ENCODE results near the gene P2RX1. TPM values are rescaled to one million over a fixed set of nuclear protein-coding genes. Genes with fewer than 3 reads are reported as not detected.

The P2RX1 gene
- total and polyA plus RNA-seq, 2 donors (not counting 1 experiment from before 2014, with no cell fraction given): 25.7 to 84.7 TPM

Other genes starting within 250 kb of the P2RX1 start
- gene TAX1BP3, start 247.9 kb downstream of the P2RX1 start, total RNA-seq: 17.1 and 17.7 TPM in 2 replicates
- 14.6 and 22.1 TPM in 2 replicates for gene TAX1BP3, start 247.9 kb downstream of the P2RX1 start, polyA plus RNA-seq
- 23.4 and 26.6 TPM in 2 replicates for gene EMC6, start 247.7 kb downstream of the P2RX1 start, total RNA-seq
- 16.6 and 21.1 TPM in 2 replicates for gene EMC6, start 247.7 kb downstream of the P2RX1 start, polyA plus RNA-seq
- 405 and 410 TPM in 2 replicates for gene P2RX5, start 220.3 kb downstream of the P2RX1 start, total RNA-seq
- 436 and 745 TPM in 2 replicates for gene P2RX5, start 220.3 kb downstream of the P2RX1 start, polyA plus RNA-seq
- gene HASPIN, start 192.6 kb downstream of the P2RX1 start, total RNA-seq: 2.4 and 3.1 TPM in 2 replicates
- gene HASPIN, start 192.6 kb downstream of the P2RX1 start, polyA plus RNA-seq: 0.28 and 0.30 TPM in 2 replicates
- gene ITGAE, start 115.3 kb downstream of the P2RX1 start, total RNA-seq: 48.2 and 49.8 TPM in 2 replicates
- 83.7 and 95.6 TPM in 2 replicates for gene ITGAE, start 115.3 kb downstream of the P2RX1 start, polyA plus RNA-seq
- 70.7 and 71.7 TPM in 2 replicates for gene NCBP3, start 70.2 kb downstream of the P2RX1 start, total RNA-seq
- 11.1 and 18.9 TPM in 2 replicates for gene NCBP3, start 70.2 kb downstream of the P2RX1 start, polyA plus RNA-seq
- gene CAMKK1, start 23.4 kb downstream of the P2RX1 start, total RNA-seq: 35.9 and 37.1 TPM in 2 replicates
- 4.5 and 11.6 TPM in 2 replicates for gene CAMKK1, start 23.4 kb downstream of the P2RX1 start, polyA plus RNA-seq
- 817 and 821 TPM in 2 replicates for gene ATP2A3, start 48.0 kb upstream of the P2RX1 start, total RNA-seq
- 697 and 908 TPM in 2 replicates for gene ATP2A3, start 48.0 kb upstream of the P2RX1 start, polyA plus RNA-seq
- gene ZZEF1, start 226.6 kb upstream of the P2RX1 start, total RNA-seq: 96.9 and 102 TPM in 2 replicates
- gene ZZEF1, start 226.6 kb upstream of the P2RX1 start, polyA plus RNA-seq: 31.3 and 32.5 TPM in 2 replicates
- gene CYB5D2, start 226.7 kb upstream of the P2RX1 start, total RNA-seq: 9.6 and 10.2 TPM in 2 replicates
- 8.6 and 16.2 TPM in 2 replicates for gene CYB5D2, start 226.7 kb upstream of the P2RX1 start, polyA plus RNA-seq